Fibroblast of pulmonary artery (primary cell): ENCODE measurements around the gene FDX2.
A peak's percentile ranks its signal among the peaks of the same experiment; 100 is the strongest.

Source experiments
- DNase-seq: peaks from one replicate; pipeline ENCODE4 v3.0.0-alpha.2; 2010; ENCODE audit warnings: low read depth
- H3K4me3 ChIP-seq: replicated peaks from 2 replicates; pipeline ENCODE4 v1.5.1; 2011; ENCODE audit warnings: low read depth, mild to moderate bottlenecking, control low read depth, low read length, moderate library complexity
- CTCF ChIP-seq: IDR thresholded peaks from 2 replicates; pipeline ENCODE4 v1.5.1; 2011; ENCODE audit warnings: mild to moderate bottlenecking, control low read depth, low read length, inconsistent platforms; ENCODE audit errors: missing control alignments

FDX2 gene

DNA sequence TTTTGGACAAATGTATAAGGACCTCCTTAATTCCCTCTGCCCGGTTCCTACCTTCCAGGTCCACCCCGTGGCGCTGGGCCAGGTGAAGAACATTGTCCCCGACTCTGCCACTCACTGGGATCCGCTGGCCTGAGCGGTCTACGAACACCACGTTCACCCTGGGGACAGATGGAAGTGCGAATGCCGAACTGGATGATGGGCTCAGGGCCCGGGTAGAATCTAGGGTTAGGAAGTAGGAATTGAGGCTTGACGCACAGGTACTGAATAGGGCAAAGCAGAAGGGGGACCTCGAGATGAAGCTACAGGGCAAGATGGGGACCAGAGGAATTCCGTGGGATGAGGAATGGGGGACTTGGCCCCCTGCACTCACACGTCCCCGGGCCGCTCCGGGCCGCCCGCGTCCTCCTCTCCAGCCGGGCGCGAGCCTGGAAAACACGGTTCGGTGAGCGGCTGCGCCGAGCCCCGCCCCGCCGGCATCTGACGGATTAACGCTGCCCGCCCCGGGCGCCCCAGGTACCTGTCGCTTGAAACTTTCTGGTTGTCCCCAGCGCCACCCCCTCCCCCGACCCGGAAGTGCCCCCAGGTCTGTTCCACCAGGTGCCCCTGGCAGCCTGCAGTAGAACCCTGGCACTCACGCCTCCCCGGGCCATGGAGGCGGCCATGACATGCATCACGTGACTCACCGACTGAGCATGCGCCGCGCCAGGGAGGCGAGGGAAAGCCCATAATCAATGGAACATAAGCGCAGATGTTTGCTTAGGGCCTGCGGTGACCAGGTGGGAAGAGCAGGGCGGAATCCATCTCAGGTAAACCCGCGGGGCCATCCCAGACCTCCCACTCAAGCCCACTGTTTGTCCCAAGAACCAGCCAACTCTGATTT lies at the start of gene FDX2:
FDX2 (minus strand) TSS at position 681 of the 880 bp plus-strand sequence; CDS start at position 662, 19 bp downstream.
- no peak for TF ChIP-seq CTCF
- DNase-seq, result peak; percentile 78
- H3K4me3 ChIP-seq, result peak within 1 kb of the TSS; percentile 86

GRCh38 chr19:10365518-10365917 lies 49.7 kb upstream of the FDX2 start:
- DNase-seq, result no peak
- H3K4me3 ChIP-seq, result no peak overlapping the region
- no peak for TF ChIP-seq CTCF

GRCh38 chr19:10364644-10365043 lies 48.8 kb upstream of the FDX2 start:
- no peak overlapping the region for H3K4me3 ChIP-seq
- no peak for DNase-seq
- TF ChIP-seq CTCF, result no peak

DNA sequence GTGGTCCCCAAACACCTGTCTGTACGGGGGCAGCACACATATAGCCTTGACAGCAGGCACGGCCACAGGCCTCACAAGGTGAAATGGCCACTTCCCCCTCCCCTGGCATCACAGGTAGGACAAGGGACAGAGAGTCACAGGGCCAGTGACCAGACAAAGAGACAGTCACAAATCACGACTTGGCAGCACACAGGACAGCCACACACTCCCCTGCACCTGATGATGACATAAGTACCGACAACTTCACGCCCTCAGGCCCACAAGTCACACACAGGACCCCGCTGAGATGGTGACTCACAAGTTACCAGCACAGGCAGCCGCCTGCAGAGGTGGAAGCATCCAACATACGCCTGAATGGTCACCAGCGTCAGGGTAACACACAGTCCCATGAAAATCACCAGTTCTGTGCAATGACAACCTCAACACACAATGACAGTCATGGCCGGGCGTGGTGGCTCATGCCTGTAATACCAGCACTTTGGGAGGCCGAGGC lies 48.0 kb upstream of the FDX2 start:
- DNase-seq, result no peak
- no peak for TF ChIP-seq CTCF
- H3K4me3 ChIP-seq, result no peak overlapping the region

- no peak for DNase-seq
Observed at GRCh38 chr19:10362259-10362658, 46.4 kb upstream of the FDX2 start.

DNA sequence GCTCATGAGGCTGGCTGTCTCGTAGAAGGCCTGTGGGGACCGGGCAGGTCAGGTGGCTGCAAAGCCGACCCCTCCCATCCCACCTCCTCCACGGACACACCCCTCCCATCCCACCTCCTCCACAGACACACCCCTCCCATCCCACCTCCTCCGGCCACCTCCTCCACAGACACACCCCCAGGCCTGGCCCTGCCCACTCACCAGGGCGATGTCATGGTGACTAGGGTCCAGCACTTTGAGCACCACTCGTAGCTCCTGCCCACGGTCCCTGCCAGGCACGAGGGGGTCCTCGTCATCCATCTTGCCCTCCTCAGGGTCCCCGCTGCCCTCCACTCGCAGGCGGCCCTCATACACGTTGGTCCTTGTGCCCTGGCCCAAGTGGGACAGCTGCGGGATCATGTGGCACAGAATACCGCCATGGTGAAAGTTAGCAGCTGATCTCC lies 45.8 kb upstream of the FDX2 start:
- DNase-seq, result no peak
- no peak overlapping the region for H3K4me3 ChIP-seq
- TF ChIP-seq CTCF, result no peak

More at GRCh38 chr19:10362259-10362658, 46.4 kb upstream of the FDX2 start:
- no peak overlapping the region for H3K4me3 ChIP-seq
- TF ChIP-seq CTCF, result no peak
